NB4 (cell line): ENCODE results near the gene ZMYND19.

ENCODE experiments used
- DNase-seq: peaks from one replicate; pipeline ENCODE4 v3.0.0; 2010; ENCODE audit warnings: low read depth
- H3K4me3 ChIP-seq: one replicate; pipeline ENCODE4 v1.5.1; 2011; ENCODE audit warnings: mild to moderate bottlenecking, low read depth, low read length, moderate library complexity
- MYC ChIP-seq: IDR thresholded peaks from 2 replicates; pipeline ENCODE4 v1.6.1; 2011; ENCODE audit warnings: low read depth, low read length
- POLR2A ChIP-seq: IDR thresholded peaks from 2 replicates; pipeline ENCODE4 v1.6.1; 2011; ENCODE audit warnings: mild to moderate bottlenecking; ENCODE audit not compliant: insufficient read length; ENCODE audit errors: extremely low read depth
- TF ChIP-seq, protein P1 (sequence below): IDR thresholded peaks from 2 replicates; pipeline ENCODE4 v1.6.1; 2011; ENCODE audit warnings: low read depth, low read length
- TF ChIP-seq, protein P2 (sequence below): IDR thresholded peaks from one replicate; pipeline ENCODE4 v1.5.1; 2012; ENCODE audit warnings: low read depth, low read length

The ZMYND19 gene

DNA sequence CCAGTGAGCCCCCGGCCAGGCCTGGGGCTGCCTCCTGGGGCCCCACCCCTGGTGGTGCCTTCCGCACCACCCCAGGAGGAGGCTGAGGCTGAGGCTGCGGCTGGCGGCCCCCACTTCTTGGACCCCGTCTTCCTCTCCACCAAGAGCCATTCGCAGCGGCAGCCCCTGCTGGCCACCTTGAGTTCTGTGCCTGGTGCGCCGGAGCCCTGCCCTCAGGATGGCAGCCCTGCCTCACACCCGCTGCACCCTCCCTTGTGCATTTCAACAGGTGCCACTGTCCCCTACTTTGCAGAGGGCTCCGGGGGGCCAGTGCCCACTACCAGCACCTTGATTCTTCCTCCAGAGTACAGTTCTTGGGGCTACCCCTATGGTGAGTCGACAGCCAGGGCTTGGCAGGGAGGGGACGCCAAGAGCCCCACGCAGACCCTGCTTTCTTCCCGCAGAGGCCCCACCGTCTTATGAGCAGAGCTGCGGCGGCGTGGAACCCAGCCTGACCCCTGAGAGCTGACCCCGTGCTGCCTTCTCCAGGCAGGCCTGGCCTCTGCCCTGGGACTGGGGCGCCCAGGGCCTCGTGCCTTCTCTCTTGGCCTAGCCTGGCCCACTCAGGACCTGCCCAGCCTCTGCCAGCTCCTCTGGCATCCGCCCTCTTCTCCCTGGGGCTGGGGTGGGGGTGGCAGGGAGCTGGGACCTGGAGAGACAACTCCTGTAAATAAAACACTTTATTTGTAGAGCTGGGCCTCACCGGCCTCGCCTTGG is 24.5 kb upstream of the ZMYND19 start:
- no peak for DNase-seq
- no peak for TF ChIP-seq MYC
- H3K4me3 ChIP-seq: no peak overlapping the region

DNA sequence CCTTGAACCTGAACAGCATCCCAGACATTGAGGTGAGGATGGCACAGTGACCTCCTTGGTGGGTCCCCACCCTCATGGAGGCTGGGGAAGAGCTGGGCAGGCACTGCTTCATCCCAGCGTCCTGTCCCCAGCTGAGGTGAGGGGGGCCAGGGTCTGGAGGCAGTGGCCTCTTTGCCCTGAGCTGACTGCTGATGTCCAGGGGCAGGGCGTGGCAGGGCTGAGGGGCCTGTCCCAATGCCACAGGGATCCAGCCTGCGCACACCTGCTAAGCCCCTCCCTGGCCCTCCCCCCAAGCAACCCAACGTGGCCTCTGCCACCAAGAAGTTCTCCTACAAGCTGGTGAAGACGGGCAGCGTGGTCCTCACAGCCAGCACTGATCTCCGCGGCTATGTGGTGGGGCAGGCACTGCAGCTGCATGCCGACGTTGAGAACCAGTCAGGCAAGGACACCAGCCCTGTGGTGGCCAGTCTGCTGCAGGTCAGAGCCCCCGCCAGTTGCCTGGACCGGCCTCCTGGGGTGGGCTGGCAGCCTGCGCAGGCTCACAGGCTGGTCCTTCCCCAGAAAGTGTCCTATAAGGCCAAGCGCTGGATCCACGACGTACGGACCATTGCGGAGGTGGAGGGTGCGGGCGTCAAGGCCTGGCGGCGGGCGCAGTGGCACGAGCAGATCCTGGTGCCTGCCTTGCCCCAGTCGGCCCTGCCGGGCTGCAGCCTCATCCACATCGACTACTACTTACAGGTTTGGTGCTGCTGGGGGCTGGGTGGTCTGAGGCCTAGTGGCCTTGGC is 23.6 kb upstream of the ZMYND19 start:
- no peak for DNase-seq

DNA sequence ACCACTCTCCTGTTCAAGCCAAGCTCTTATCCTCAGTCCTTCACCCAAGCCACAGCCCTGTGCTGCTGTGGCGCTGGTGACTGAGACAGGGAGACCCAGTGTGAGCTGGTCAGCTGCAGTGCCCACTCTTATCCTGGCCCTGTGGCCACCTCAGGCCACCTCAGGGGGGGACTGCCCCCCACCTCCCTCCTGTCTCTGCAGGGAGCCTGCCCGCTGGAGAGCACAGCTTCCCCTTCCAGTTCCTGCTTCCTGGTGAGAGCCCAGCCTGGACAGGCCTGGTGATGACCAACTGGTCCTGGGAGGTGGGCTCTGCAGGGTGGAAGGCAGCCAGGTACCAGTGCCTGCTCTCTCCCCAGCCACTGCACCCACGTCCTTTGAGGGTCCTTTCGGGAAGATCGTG is 22.9 kb upstream of the ZMYND19 start:
- no peak for TF ChIP-seq MYC
- H3K4me3 ChIP-seq: no peak overlapping the region
- no peak for DNase-seq

More for the DNA sequence above, 23.6 kb upstream of the ZMYND19 start:
- TF ChIP-seq, protein P1, sequence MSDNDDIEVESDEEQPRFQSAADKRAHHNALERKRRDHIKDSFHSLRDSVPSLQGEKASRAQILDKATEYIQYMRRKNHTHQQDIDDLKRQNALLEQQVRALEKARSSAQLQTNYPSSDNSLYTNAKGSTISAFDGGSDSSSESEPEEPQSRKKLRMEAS: no peak
- TF ChIP-seq MYC: no peak
- TF ChIP-seq, protein P2, sequence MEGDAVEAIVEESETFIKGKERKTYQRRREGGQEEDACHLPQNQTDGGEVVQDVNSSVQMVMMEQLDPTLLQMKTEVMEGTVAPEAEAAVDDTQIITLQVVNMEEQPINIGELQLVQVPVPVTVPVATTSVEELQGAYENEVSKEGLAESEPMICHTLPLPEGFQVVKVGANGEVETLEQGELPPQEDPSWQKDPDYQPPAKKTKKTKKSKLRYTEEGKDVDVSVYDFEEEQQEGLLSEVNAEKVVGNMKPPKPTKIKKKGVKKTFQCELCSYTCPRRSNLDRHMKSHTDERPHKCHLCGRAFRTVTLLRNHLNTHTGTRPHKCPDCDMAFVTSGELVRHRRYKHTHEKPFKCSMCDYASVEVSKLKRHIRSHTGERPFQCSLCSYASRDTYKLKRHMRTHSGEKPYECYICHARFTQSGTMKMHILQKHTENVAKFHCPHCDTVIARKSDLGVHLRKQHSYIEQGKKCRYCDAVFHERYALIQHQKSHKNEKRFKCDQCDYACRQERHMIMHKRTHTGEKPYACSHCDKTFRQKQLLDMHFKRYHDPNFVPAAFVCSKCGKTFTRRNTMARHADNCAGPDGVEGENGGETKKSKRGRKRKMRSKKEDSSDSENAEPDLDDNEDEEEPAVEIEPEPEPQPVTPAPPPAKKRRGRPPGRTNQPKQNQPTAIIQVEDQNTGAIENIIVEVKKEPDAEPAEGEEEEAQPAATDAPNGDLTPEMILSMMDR: no peak
- no peak for TF ChIP-seq POLR2A
- H3K4me3 ChIP-seq: no peak overlapping the region

DNA sequence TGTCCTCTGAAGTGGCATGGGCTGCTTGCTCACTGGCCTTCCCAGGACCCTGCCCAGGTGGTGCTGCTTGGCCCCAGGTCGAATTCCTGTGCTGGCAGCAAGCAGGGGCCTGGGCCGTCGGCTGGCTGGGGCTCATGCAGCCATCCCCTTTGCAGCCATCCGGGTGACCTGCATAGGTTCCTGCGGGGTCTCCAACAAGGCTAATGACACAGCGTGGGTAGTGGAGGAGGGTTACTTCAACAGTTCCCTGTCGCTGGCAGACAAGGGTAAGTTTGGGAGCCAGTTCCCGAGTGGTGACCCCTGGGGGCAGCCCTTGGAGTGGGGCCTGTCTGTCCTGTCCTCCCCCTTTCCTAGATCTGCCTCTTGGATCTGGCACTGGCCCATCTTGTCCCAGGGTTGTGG is 22.4 kb upstream of the ZMYND19 start:
- no peak for DNase-seq
- no peak overlapping the region for H3K4me3 ChIP-seq
- TF ChIP-seq POLR2A: no peak
- TF ChIP-seq, protein P2: no peak
- TF ChIP-seq MYC: no peak
- TF ChIP-seq, protein P1: no peak

DNA sequence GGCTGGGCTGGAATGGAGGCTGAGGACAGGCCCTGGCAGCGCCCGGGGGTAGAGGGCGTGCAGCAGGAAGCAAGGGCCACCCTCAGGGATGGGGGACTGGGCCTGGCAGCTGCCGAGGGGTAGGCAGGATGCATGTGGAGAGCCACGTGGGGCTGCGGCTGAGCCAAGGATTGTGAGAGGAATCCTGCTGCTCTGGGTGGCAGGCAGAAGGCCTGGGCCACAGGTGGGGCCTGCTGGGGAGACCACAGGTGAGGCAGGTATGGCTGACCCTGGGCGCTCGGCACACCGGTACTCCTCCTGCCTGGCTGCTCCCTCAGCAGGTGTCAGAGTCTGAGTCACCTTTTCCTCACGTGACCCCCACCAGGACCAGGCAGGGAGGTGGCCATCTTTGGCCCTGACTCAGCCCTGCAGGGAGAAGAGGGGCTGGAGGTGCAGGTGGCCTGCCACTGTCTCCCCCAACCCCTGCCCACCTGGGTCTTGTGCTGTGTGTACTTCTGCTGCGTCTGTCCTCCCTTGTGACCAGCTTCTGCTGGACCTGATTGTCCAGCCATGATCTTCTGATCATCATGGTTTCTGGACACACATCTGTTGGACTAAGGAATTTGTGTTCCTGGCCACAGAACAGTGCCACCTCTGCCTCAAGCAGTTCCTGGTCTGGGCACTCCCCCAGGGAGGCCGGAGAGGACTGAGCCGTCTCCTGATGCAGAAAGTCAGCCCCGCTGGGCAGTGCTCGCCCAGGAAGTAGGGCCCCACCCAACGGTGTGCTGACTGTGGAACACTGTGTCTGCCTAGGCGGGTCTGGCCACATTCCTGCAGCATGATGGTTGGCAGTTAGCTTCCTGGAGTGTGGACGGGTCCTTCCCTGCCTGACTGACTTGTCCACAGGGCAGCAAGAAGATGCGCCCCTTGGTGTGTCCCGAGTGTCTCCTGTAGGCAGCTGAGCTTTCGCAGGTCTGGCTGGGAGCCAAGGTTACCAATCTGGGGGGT is 21.6 kb upstream of the ZMYND19 start:
- no peak overlapping the region for H3K4me3 ChIP-seq
- DNase-seq: no peak
- TF ChIP-seq, protein P1: no peak
- TF ChIP-seq MYC: no peak
- no peak for TF ChIP-seq POLR2A
- TF ChIP-seq, protein P2: no peak

DNA sequence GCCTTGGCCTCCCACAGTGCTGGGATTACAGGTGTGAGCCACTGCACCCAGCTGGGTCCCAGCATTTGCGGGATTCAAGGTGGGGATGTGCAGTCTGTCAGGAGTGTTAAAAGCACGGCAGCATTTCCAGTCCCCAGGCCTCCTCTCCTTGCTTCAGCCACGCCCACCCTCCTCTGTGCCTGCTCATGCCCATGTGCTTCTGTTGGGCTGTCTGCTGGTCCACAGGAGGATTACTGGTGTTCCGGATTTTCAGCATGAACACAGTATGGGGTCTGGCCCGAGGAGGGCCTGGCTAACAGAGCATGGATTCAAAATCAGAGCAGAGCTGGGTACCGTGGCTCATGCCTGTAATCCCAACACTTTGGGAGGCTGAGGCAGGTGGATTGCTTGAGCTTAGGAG is 20.6 kb upstream of the ZMYND19 start:
- H3K4me3 ChIP-seq: no peak overlapping the region
- DNase-seq: no peak
- TF ChIP-seq, protein P1: no peak
- TF ChIP-seq POLR2A: no peak
- no peak for TF ChIP-seq MYC
- TF ChIP-seq, protein P2: no peak
